HG02981 (cell line): ENCODE data around the gene NPPA.
"Not testable (repeated sequence)": the region's sequence is repeated elsewhere in the genome, so short reads cannot be mapped to it uniquely, and the experiment has no call there.

Experiments used
- ATAC-seq: cut with Tn5 transposase; IDR thresholded peaks from one replicate; pipeline ENCODE4 v1.9.1; 2021; ENCODE audit warnings: mild to moderate bottlenecking, moderate library complexity; ENCODE audit not compliant: unreplicated experiment

The NPPA gene

DNA sequence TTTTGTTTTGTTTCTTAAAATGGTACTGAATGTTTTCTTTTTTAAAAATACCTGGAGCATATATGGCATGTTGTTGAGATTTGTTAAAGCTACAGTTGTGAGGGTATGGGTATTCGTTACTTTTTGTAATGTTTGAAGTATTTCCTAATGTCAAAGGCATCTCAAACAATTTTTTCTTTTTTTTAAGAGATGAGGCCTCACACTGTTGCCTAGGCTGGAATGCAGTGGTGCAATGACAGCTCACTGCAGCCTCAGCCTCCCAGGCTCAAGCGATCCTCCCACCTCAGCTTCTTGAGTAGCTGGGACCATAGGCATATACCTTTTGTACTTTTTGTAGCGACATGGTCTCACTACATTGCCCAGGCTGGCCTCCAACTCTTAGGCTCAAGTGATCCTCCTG is 25.5 kb downstream of the NPPA start:
- no peak for ATAC-seq

DNA sequence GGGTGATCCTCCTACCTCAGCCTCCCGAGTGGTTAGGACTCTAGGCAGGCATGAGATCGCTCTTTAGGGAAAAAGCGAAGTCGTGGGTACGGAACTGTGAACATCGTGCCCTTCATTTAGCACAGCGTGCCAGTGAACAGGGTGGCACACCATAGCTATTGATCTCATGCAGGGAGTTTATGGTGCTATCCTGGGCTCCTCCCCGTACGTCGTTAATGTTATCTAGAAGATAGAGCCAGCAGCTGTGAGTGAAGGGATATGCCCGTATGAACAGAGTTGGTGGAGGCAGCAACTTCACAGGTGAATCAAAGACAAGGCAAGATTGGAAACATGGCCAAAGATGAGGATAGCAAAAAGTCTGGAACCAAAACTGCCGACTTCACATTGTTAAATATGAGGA is 30.4 kb downstream of the NPPA start:
- no peak for ATAC-seq

DNA sequence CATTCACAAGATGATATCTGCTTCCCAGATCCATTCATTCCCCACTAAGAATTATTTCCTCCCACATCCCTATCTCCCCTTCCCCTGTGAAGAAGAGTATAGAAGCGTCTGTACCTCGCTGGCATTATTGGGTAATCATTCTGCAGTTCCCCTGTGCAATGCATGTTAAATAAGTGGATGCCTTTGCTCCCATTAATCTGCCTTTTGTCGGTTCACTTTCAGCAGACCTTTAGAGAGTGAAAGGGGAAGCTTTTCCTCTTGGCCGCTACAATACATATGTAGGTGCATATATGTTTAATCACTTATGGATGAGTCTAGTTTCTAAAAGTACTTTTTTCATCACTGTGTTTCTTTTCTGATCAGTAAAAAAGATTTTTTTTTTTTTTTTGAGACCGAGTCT is 34.6 kb downstream of the NPPA start:
- no peak for ATAC-seq

DNA sequence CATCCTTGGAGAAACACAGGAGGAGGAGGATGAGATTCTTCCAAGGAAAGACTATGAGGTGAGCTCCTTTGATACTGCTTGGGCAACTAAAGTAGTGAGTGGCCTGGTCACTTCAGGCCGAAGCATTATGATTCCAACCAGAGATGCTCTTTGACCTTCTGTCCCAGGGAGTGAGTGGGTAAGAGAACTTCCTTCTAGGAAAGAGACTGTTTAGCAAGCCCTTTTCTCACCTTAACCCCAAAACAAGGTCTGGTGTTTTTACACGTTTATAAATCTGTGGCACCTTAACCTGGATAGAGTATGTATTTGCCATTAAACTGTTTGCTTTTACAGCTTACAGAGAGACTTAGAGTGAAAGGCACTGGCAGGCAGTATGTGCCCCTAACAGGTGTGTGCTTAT is 40.5 kb downstream of the NPPA start:
- ATAC-seq = no peak

DNA sequence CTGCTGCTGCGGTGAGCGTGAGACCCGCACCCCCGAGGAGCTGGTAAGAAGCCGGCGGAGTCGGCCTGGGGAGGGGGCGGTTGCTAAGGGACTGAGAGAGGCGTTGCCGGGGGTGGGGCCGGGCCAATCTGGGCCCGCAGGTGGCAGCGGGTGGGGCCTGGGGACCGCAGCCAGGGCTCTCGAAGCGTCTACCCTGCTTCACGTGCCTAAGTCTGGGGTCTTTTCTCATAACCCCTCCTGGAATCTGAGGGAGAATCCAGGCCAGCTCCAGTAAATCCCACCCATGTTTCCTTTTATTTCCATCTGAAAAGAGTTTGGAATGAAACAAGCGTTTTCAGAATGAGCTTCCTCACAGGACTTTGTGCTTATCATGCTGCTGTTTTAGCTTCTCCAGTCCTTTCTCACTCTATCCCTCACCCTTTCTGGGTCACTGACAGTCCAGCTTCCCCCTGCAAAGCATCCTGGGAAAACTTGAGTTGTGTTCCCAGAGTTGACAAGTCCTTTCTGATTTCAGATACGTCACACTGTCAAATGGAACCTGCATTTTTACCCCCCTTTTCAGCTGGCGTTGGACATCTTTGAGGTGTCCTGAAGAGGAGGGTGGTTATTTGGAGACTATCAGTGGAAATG is 41.2 kb downstream of the NPPA start:
- peak; percentile 34 for ATAC-seq

DNA sequence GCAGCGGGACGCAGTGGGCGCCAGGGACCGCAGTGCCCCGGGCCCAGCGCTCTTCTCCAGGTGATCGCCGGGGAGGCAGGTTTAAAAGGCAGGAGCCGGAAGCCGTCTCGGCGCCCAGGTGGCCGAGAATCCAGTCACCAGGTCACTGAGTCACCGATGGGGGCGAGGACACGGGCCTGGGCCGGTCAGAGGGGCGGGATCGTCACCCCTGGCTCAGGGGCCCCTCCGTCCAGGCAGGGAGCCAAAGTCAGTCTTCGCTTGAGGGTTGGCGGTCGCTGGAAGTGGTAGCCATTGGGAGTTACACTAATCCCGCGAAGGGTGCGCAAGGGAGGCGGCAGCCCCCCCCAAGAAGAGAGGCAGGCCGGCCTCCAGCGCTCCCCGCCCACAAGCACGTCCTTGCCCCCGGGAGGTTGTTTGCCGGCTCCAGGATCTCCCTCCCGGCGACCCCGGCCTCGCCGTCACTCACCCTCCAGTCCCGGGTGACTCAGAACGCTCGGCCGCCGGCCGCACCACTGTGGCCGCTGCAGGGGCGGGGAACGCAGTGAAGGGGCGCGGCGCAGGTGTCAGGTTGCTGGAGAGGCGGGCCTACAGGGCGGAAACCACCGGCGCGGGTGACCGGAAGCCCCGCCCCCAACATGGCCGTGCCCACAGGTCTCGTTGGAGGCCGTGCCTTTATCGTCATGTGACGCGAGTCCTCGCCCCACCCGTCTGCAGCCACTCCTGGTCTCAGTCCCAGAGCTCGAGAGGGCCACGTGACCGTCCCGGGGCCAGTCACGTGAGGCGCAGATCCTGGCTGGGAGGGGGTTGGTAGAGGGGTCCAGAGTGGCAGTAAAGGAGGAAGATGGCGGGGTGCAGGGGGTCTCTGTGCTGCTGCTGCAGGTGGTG is 41.9 kb downstream of the NPPA start, which contains the start of the genes CLCN6 and MTHFR:
TSS of gene CLCN6 (plus strand) at position 770 of the 885 bp plus-strand sequence. CDS start at position 842, 72 bp downstream.
TSS of gene MTHFR (minus strand) at position 543 of the 885 bp plus-strand sequence. CDS start 2,848 bp downstream, outside the sequence.
- ATAC-seq = peak; percentile 78

DNA sequence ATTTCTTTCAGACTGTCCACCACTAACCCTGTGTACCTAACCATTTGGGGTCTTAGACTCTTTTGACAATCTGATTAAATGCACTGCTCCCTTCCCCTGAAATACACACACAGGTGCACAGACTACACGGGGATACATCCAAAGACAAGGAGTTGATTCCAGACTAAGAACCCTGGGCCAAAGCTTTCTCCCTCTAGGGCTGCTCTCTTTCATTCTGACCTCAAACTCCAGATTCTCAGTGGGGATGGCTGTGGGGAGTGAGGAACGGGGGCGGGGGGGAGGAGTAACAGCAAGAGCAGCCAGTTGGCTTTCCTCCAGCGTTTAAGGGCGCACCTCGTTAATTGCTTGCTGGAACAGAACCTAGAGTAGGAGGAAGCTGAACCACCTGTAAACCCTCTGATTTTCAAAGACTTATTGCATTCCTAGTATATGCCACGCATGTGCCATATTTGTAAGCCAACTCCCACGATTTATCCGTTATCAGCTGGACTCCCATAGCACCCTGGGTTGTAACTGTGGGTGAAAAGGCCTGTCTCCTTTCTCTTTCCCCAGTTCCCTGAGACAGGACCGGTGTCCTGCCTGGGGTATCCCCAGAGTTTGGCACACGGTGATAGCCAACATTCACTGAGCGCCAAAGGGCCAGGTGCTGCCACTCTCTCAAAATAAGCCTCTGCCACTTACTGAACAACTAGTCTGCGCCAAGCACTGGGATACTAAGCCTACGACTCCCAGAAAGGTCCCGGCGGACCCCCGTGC is 42.7 kb downstream of the NPPA start:
- ATAC-seq = no peak

DNA sequence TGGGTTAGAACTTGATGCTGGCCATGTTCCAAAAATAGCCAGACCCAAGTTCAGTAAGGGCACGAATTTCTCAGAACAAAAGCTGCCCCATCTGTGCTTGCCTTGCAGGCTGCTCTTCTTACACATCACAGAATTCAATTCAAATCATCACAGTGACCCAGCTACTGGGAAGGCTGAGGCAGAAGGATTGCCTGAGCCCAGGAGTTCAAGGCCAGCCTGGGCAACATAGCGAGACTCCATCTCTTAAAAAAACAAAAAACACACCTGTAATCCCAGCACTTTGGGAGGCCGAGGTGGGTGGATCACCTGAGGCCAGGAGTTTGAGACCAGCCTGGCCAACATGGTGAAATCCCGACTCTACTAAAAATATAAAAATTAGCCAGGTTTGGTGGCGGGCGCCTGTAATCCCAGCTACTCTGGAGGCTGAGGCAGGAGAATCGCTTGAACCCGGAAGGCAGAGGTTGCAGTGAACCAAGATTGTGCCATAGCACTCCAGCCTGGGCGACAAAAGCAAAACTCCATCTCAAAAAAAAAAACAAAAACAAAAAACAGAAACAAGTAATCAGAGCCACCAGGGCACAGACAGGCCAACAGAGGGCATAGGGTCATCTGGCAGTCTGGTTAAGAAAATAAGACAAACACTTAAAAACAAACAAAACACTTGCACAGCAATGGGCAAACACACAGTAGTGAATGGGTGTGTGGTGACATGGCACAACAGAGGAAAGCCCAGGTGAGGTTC is 43.5 kb downstream of the NPPA start:
- ATAC-seq = not testable (repeated sequence)

DNA sequence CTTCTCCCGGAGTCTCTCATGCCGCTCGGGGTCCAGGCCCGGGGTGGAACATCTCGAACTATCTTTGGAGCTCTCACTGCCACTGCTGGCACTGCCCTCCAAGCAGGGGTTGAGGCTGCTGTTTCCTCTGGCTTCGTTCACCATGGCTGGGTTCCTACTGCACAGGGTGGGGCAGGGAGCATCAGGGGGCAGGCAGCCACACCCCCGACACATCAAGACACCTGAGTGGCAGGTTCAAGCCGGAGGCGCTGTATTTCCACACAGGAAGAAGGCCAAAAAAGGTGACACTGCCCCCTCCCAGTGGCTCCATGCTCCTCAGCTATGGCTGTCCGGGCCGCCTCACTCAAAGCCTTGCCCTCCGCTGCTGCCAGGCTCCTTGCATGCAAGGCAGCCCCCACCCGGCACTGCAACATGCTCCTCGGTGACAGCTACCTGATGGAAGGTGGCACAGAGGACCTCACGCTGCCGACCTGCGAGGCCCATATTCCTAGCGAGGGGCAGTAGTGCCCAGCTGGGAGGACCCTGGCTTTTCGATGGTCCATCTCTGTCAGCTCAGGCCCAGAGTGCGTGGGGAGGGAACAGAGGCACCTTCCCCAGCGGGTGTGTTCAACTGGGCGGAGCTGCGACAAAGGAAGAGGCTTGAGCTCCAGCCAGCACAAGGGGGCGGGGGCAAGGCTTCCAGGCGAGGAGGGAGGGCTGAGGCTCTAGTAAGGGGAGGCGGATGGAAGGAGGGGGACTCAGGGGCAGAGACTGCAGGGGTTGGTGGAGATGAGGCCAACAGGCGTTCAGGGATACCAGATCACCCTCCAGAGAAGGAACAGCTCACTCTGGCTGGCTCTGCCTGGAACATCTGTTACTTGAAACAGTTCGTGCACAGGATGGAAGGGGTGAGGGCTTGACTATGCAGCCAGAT is 44.4 kb downstream of the NPPA start:
- no peak for ATAC-seq

DNA sequence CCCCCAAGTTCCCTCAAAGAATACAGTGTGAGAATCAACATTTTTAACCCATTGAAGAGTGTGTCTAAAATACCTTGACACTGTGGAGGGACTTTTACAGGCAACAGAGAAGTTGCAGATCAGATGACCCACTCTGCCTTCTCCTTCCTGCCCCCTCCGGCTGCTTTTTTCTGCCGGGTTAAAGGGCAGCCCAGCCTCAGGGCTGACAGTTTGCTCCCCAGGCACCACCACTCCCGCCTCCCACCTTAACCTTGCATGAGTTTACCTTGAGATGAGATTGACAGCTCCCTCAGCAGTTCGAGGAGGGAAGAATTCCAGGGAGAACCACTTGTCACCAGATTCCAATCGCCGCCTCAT is 45.0 kb downstream of the NPPA start:
- ATAC-seq = no peak

DNA sequence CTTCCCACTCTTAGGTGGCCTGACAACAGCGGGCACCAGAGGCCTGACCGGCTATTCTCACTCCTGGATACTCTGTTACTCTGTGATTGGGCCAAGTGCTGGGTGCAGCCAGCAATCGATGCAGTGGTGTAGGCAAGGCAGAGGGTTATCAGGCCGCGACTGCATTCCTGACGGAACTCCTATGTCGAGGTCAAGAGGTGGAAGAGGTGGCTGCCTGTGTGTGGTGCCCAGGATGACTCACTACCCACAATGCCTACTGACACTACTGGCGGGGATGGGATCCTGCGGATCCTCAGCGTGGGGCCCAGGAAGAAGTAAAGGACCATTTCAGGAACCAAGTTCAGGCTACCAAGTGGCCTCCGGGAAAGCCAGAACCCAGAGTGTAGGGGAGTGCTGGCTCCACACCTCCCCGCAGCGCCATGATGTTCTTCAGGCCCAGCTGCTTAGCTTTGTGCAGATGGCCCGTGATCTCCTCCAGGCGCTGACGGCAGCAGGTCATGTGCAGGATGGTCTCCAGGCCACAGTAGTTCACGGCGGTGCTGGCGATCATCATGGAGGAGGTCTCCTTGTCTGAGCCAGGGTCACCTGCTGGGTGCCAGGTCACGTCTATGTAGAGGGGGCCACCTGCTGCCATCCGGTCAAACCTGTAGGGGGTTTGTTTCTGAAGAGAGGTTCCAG is 46.7 kb downstream of the NPPA start:
- ATAC-seq = no peak

DNA sequence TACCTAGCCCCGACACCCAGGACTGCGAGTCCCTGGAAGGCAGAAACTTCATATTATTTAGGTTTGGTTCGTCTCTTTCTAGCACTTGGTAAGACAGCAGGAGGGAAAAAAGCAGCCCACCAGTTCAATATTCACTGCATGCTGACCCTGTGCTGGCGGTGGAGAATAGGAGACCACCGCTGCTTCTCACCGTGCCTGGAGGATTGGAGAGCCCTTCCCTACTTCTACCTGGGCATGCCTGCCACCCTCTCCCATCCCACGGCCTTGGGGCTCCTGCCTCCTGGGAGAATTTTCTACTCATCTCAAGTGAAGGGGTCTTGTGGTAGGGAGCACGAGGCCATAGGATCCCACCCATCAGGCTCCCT is 47.2 kb downstream of the NPPA start:
- no peak for ATAC-seq

DNA sequence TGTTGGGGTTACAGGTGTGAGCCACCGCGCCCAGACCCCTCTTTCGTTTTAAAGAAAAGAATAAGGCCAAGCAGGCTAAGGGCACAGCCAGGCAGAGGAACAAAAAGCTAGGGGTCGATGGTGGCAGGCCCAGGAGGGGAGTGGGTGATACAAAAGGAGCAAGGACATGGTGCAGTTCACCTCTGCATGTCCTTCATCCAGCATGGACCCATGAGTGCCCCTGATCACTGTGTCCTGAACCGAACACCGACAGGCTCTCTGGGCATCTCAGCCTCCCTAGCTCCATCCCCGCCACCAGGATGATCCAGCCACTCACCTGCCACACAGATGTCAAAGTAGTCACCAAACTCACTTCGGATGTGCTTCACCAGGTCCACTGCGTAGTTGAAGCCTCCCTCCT is 47.7 kb downstream of the NPPA start:
- no peak for ATAC-seq

DNA sequence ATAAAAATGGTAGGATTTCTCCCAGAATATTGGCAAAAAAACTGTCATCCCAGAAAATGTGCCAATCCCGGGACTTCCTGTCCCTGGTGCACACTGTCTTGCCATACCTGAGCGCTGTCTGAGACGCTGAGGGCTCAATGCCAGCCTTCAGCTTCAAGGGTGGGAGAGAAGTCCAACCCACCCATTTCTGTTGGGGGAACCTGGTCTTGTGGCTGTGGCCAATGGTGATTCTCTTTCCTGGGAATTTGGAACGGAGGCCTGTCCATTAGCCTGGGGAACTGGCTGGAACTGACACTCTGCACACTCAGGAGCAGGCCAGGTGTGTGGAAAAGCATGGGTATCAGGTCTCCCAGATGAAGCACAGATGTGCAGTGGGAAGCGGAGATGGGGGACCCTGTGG is 48.5 kb downstream of the NPPA start:
- ATAC-seq = no peak

DNA sequence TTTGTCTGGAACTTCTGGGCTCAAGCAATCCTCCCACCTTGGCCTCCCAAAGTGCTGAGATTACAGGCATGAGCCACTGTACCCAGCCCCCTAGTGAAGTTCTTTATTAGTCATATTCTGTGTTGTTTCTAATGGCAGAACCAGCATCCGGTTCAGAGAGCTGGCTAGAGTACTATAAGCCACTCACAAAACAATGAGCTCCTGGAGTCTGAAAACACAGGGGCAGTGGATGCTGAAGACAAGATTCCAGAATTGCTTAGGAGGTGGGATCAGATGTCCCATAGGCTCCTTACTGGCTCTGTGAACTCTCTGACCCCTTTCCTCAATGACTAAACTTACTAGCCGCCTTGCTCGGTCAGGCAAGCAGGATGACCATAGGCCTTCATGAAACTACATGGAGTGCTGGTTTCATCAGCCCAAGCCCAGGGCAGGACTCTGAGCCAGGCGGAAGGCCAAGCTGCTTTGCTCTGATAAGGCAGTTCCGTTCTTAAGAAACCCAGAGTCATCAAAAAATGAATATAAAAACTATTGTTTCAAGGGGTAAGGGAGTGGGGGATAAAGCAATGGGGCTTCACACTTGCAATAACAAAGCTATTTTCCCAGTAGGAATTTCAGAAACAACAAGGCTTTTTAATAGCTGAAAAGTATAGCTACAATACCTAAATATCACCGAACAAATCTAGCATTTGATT is 49.9 kb downstream of the NPPA start:
- no peak for ATAC-seq

DNA sequence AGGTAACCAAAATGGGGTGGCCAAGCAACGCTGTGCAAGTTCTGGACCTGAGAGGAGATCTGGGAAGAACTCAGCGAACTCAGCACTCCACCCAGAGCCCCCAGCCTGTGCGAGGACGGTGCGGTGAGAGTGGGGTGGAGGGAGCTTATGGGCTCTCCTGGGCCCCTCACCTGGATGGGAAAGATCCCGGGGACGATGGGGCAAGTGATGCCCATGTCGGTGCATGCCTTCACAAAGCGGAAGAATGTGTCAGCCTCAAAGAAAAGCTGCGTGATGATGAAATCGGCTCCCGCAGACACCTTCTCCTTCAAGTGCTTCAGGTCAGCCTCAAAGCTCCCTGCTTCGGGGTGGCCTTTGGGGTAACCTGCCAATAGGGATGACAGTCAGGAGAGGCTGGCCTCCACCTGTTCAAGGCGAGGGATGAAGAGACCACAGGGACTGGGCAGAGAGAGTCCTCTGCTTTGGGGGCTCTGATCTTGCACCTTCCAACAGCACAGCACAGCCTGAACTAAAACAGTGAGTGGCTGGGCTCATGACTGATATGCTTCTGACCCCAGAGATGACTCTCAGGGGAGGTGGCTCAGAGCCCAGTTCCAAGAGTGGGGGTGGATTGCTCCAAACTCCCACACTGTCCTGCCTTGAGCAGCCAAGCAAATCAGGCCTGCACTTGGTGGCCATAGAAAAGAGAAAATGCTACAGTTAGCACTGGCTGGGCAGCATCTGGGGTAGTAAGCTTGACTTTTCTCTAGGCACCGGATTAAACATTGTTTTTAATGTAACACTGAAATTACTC is 51.4 kb downstream of the NPPA start:
- ATAC-seq = no peak
